Gastrocnemius medialis (tissue), 4 donors: ENCODE data around the gene EOMES. TPM values are rescaled to one million over a fixed set of nuclear protein-coding genes. Genes with fewer than 3 reads are reported as not detected.

ENCODE experiments used
- ATAC-seq, 2 donors: fragments of 150-250 bp; one replicate each; pipeline ENCODE4 v1.9.1; 2016
- DNase-seq, 2 donors: peaks; one replicate each; pipeline ENCODE4 v3.0.0-alpha.2; 2019
- H3K27ac ChIP-seq, 4 donors: fragments of 200-600 bp; sonication (generic); 1 replicate in 1 of 4; 2 replicates in 3 of 4; pipeline ENCODE4 v1.5.1; 2016 to 2018; ENCODE audit warnings: mild to moderate bottlenecking in 2 of 4, moderate library complexity in 1 of 4
- H3K27me3 ChIP-seq, 3 donors: fragments of 200-600 bp; sonication (generic) in 2 of 3; 1 replicate in 1 of 3; 2 replicates in 2 of 3; pipeline versions ENCODE4 v1.5.1 to v1.6.0; 2016 to 2019; ENCODE audit warnings: mild to moderate bottlenecking in 1 of 3, moderate library complexity in 1 of 3
- H3K36me3 ChIP-seq, 2 donors: fragments of 200-600 bp; sonication (generic) in 1 of 2; one replicate each; pipeline ENCODE4 v1.5.1; 2017 to 2018
- H3K4me1 ChIP-seq, 2 donors: fragments of 200-600 bp; sonication (generic) in 1 of 2; one replicate each; pipeline ENCODE4 v1.5.1; 2016 to 2017; ENCODE audit warnings: mild to moderate bottlenecking in 2 of 2
- H3K4me3 ChIP-seq, 4 donors: fragments of 200-600 bp; sonication (generic) in 3 of 4; 1 replicate in 1 of 4; 2 replicates in 3 of 4; pipeline ENCODE4 v1.5.1; 2016 to 2019; ENCODE audit warnings: mild to moderate bottlenecking in 2 of 4
- H3K9me3 ChIP-seq, 3 donors: fragments of 200-600 bp; sonication (generic) in 2 of 3; 1 replicate in 1 of 3; 2 replicates in 2 of 3; pipeline ENCODE4 v1.5.1; 2016 to 2019
- CTCF ChIP-seq, 5 experiments: fragments of 450-650 bp in 3 of 5; fragments of 200-600 bp in 2 of 5; sonication (generic) in 2 of 5; IDR thresholded peaks in 4 of 5; conservative IDR thresholded peaks in 1 of 5; 1 replicate in 4 of 5; 2 replicates in 1 of 5; pipeline ENCODE4 v1.5.1; 2016 to 2019; ENCODE audit warnings: antibody characterized with exemption in 5 of 5, mild to moderate bottlenecking in 3 of 5, moderate library complexity in 3 of 5
- POLR2A ChIP-seq, 2 donors: fragments of 450-650 bp; IDR thresholded peaks; one replicate each; pipeline ENCODE4 v1.6.1; 2017; ENCODE audit warnings: antibody characterized with exemption in 2 of 2, mild to moderate bottlenecking in 2 of 2, moderate library complexity in 2 of 2
- in situ Hi-C, 4 donors: fragments of 200-750 bp; cut with MboI; loops; one replicate each; pipeline versions ENCODE4 v1.15.0 to v1.8.0; 2017; ENCODE audit warnings: low sequenced_read_pairs in 4 of 4
- intact Hi-C: fragments of 100-400 bp; cut with DNase I; formaldehyde crosslinking; loops from one replicate; pipeline ENCODE4 v1.15.1; 2023; ENCODE audit warnings: low total_unique reads
- total RNA-seq, 4 donors: library from RNA; depleted of rRNA; stranded (reverse); fragments of >200 nt; gene quantifications; one replicate each; pipeline versions ENCODE4 v1.1.0 to v1.2.3, GENCODE V29; 2016

Gene EOMES
- total RNA-seq, 4 donors from 2014 or later = not detected

GRCh38 chr3:27714146-27714526 is 8.0 kb downstream of the EOMES start:
- no peak for DNase-seq
- ATAC-seq = no peak
- peak overlapping the region in 2 of 4 donors; percentile 56 to 66 for H3K4me3 ChIP-seq
- no peak for TF ChIP-seq CTCF (IDR thresholded peaks at IDR 0.05 in 4 of 5, conservative IDR thresholded peaks at IDR 0.05 in 1 of 5)
- TF ChIP-seq POLR2A (IDR thresholded peaks at IDR 0.05) = no peak
- intact Hi-C loops = loop anchor here (5.0 kb wide), 1 partner anchor 613 kb away; no protein-coding TSS in a partner anchor
- no peaks in the 10 kb centered on the region for H3K36me3 ChIP-seq
- peaks cover 53 to 79% (median 60%) of the 10 kb centered on the region in 3 donors for H3K27me3 ChIP-seq
- in situ Hi-C loops = loop anchor here (10.0 to 25.0 kb wide), 4 partner anchors 548 to 611 kb away; no protein-coding TSS in a partner anchor
- H3K4me1 ChIP-seq = peaks cover 10 to 23% of the 10 kb centered on the region in 2 donors
- H3K27ac ChIP-seq = no peak overlapping the region
- H3K9me3 ChIP-seq = no peaks in the 10 kb centered on the region

GRCh38 chr3:27713435-27714145 is 8.5 kb downstream of the EOMES start:
- TF ChIP-seq POLR2A (IDR thresholded peaks at IDR 0.05) = no peak
- TF ChIP-seq CTCF (IDR thresholded peaks at IDR 0.05 in 4 of 5, conservative IDR thresholded peaks at IDR 0.05 in 1 of 5) = no peak
- in situ Hi-C loops (loop anchor here (10.0 to 25.0 kb wide), 4 partner anchors 549 to 611 kb away; no protein-coding TSS in a partner anchor), intact Hi-C loops (loop anchor here (2.0 to 5.0 kb wide), 2 partner anchors 573 to 614 kb away; no protein-coding TSS in a partner anchor)
- no peak for DNase-seq
- Histone ChIP-seq H3K27me3 (peaks cover 53 to 73% (median 54%) of the 10 kb centered on the region in 3 donors), H3K9me3 (no peaks in the 10 kb centered on the region), H3K4me3 (peak overlapping the region; percentile 56 to 66 (median 60)), H3K4me1 (peaks cover 10 to 23% of the 10 kb centered on the region in 2 donors), H3K36me3 (no peaks in the 10 kb centered on the region), H3K27ac (no peak overlapping the region)
- no peak for ATAC-seq

GRCh38 chr3:27713078-27713423 is 9.1 kb downstream of the EOMES start:
- Histone ChIP-seq H3K27ac (no peak overlapping the region), H3K36me3 (no peaks in the 10 kb centered on the region), H3K9me3 (no peaks in the 10 kb centered on the region), H3K27me3 (peaks cover 52 to 68% (median 53%) of the 10 kb centered on the region in 3 donors), H3K4me1 (peaks cover 10 to 23% of the 10 kb centered on the region in 2 donors), H3K4me3 (peak overlapping the region; percentile 56 to 66 (median 60))
- ATAC-seq (peak in 1 of 2 donors; percentile 20), DNase-seq (no peak)
- intact Hi-C loops (loop anchor here (2.0 to 5.0 kb wide), 2 partner anchors 574 to 614 kb away; no protein-coding TSS in a partner anchor), in situ Hi-C loops (loop anchor here (10.0 to 25.0 kb wide), 4 partner anchors 549 to 612 kb away; no protein-coding TSS in a partner anchor)
- no peak for TF ChIP-seq CTCF (IDR thresholded peaks at IDR 0.05 in 4 of 5, conservative IDR thresholded peaks at IDR 0.05 in 1 of 5)

GRCh38 chr3:27712136-27713077 is 9.7 kb downstream of the EOMES start:
- ATAC-seq = peak; percentile 80 to 90
- peak; percentile 33 to 53 for DNase-seq
- Histone ChIP-seq H3K4me3 (peak overlapping the region; percentile 56 to 66 (median 60)), H3K36me3 (no peaks in the 10 kb centered on the region), H3K27ac (no peak overlapping the region), H3K4me1 (peaks cover 10 to 23% of the 10 kb centered on the region in 2 donors), H3K9me3 (no peaks in the 10 kb centered on the region), H3K27me3 (peaks cover 49 to 62% (median 51%) of the 10 kb centered on the region in 3 donors)
- intact Hi-C loops (loop anchor here (2.0 to 5.0 kb wide), 2 partner anchors 574 to 615 kb away; no protein-coding TSS in a partner anchor), in situ Hi-C loops (loop anchor here (10.0 to 25.0 kb wide), 4 partner anchors 550 to 612 kb away; no protein-coding TSS in a partner anchor)
- TF ChIP-seq CTCF (IDR thresholded peaks at IDR 0.05 in 4 of 5, conservative IDR thresholded peaks at IDR 0.05 in 1 of 5) (peak; percentile 44 to 79 (median 62)), POLR2A (IDR thresholded peaks at IDR 0.05) (no peak)
